Hindlimb muscle (tissue), 1 donor: ENCODE data around the gene PAK1. TPM values are rescaled to one million over a fixed set of nuclear protein-coding genes. Genes with fewer than 3 reads are reported as not detected.

Source experiments
- DNase-seq: peaks from one replicate; pipeline ENCODE4 v3.0.0-alpha.2; 2013
- polyA plus RNA-seq: library from polyadenylated mRNA; unstranded; fragments of 120-200 nt; gene quantifications from one replicate; pipeline ENCODE4 v1.2.1, GENCODE V29; 2013; ENCODE audit not compliant: insufficient read length

PAK1 gene
- polyA plus RNA-seq, 1 donor = 98.0 TPM

- no peak for DNase-seq
Observed at GRCh38 chr11:77370217-77370616, 103.7 kb downstream of the PAK1 start.

- no peak for DNase-seq
Observed at GRCh38 chr11:77361184-77361583, 112.7 kb downstream of the PAK1 start.

- no peak for DNase-seq
Observed at GRCh38 chr11:77359481-77359880, 114.4 kb downstream of the PAK1 start.

- DNase-seq = no peak
Observed at GRCh38 chr11:77353131-77353530, 120.8 kb downstream of the PAK1 start.

- no peak for DNase-seq
Observed at GRCh38 chr11:77351281-77351886, 122.5 kb downstream of the PAK1 start.

GRCh38 chr11:77347948-77348347 is 125.9 kb downstream of the PAK1 start:
- DNase-seq = no peak

- DNase-seq = no peak
Observed at GRCh38 chr11:77346906-77347603, 126.8 kb downstream of the PAK1 start.

GRCh38 chr11:77345621-77346020 is 128.3 kb downstream of the PAK1 start:
- DNase-seq = no peak

GRCh38 chr11:77340501-77340900 is 133.4 kb downstream of the PAK1 start:
- no peak for DNase-seq

GRCh38 chr11:77332259-77332658 is 141.6 kb downstream of the PAK1 start:
- no peak for DNase-seq

- no peak for DNase-seq
Observed at GRCh38 chr11:77325159-77325558, 148.7 kb downstream of the PAK1 start.

GRCh38 chr11:77324508-77324907 is 149.4 kb downstream of the PAK1 start:
- DNase-seq = no peak

GRCh38 chr11:77322926-77323590 is 150.8 kb downstream of the PAK1 start:
- DNase-seq = no peak

- DNase-seq = peak; percentile 11
Observed at GRCh38 chr11:77322506-77322905, 151.4 kb downstream of the PAK1 start.

GRCh38 chr11:77320351-77320750 is 153.5 kb downstream of the PAK1 start:
- no peak for DNase-seq

GRCh38 chr11:77318600-77318999 is 155.3 kb downstream of the PAK1 start:
- DNase-seq = no peak

- no peak for DNase-seq
Observed at GRCh38 chr11:77316733-77317342, 157.1 kb downstream of the PAK1 start.

- no peak for DNase-seq
Observed at GRCh38 chr11:77312107-77312506, 161.8 kb downstream of the PAK1 start.

GRCh38 chr11:77311701-77312100 is 162.2 kb downstream of the PAK1 start:
- DNase-seq = no peak

- DNase-seq = no peak
Observed at GRCh38 chr11:77310721-77311120, 163.2 kb downstream of the PAK1 start.

- no peak for DNase-seq
Observed at GRCh38 chr11:77309401-77310085, 164.4 kb downstream of the PAK1 start.

- no peak for DNase-seq
Observed at GRCh38 chr11:77308838-77309237, 165.1 kb downstream of the PAK1 start.

GRCh38 chr11:77303328-77303727 is 170.6 kb downstream of the PAK1 start:
- DNase-seq = no peak
